HL-60 (cell line): ENCODE measurements around the gene ZDHHC7.

ENCODE experiments used
- CTCF ChIP-seq: IDR thresholded peaks from one replicate; pipeline ENCODE4 v1.5.1; 2011; ENCODE audit warnings: low read length, control low read depth, inconsistent platforms; ENCODE audit not compliant: insufficient read depth
- GABPA ChIP-seq: IDR thresholded peaks from 2 replicates; pipeline ENCODE4 v1.6.1; 2012; ENCODE audit warnings: low read depth
- POLR2AphosphoS5 ChIP-seq: IDR thresholded peaks from 2 replicates; pipeline ENCODE4 v1.6.1; 2012; ENCODE audit warnings: low read depth
- SPI1 ChIP-seq: IDR thresholded peaks from 2 replicates; pipeline ENCODE4 v1.6.1; 2012; ENCODE audit warnings: low read depth, mild to moderate bottlenecking, borderline replicate concordance
- TF ChIP-seq, protein P1 (sequence below): IDR thresholded peaks from 2 replicates; pipeline ENCODE4 v1.6.1; 2012; ENCODE audit warnings: low read depth; ENCODE audit not compliant: insufficient replicate concordance

GRCh38 chr16:84925092-84925772 lies 86.1 kb downstream of the ZDHHC7 start:
- TF ChIP-seq CTCF = peak; percentile 91
- TF ChIP-seq GABPA = no peak
- TF ChIP-seq, protein P1, sequence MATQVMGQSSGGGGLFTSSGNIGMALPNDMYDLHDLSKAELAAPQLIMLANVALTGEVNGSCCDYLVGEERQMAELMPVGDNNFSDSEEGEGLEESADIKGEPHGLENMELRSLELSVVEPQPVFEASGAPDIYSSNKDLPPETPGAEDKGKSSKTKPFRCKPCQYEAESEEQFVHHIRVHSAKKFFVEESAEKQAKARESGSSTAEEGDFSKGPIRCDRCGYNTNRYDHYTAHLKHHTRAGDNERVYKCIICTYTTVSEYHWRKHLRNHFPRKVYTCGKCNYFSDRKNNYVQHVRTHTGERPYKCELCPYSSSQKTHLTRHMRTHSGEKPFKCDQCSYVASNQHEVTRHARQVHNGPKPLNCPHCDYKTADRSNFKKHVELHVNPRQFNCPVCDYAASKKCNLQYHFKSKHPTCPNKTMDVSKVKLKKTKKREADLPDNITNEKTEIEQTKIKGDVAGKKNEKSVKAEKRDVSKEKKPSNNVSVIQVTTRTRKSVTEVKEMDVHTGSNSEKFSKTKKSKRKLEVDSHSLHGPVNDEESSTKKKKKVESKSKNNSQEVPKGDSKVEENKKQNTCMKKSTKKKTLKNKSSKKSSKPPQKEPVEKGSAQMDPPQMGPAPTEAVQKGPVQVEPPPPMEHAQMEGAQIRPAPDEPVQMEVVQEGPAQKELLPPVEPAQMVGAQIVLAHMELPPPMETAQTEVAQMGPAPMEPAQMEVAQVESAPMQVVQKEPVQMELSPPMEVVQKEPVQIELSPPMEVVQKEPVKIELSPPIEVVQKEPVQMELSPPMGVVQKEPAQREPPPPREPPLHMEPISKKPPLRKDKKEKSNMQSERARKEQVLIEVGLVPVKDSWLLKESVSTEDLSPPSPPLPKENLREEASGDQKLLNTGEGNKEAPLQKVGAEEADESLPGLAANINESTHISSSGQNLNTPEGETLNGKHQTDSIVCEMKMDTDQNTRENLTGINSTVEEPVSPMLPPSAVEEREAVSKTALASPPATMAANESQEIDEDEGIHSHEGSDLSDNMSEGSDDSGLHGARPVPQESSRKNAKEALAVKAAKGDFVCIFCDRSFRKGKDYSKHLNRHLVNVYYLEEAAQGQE = no peak
- no peak for TF ChIP-seq POLR2AphosphoS5
- no peak for TF ChIP-seq SPI1
